AG04450 (cell line): ENCODE results near the gene GDPD3. TPM values are rescaled to one million over a fixed set of nuclear protein-coding genes. Genes with fewer than 3 reads are reported as not detected.

Experiments used
- CTCF ChIA-PET: fragments of 300-600, 350-600 bp; formaldehyde crosslinking; extraction: SDS; loops from one replicate; lab custom pipeline; 2022; ENCODE audit warnings: antibody characterized with exemption, inconsistent platforms; lab: Charles Lee
- POLR2A ChIA-PET: fragments of 350-600 bp; formaldehyde crosslinking; extraction: SDS; loops from one replicate; lab custom pipeline; 2021; ENCODE audit warnings: antibody characterized with exemption, inconsistent platforms; lab: Yijun Ruan, JAX
- DNase-seq: peaks from one replicate; pipeline ENCODE4 v3.0.0-alpha.2; 2011; ENCODE audit warnings: low read depth, low spot score
- H3K27ac ChIP-seq: one replicate; pipeline ENCODE4 v1.5.1; 2012; ENCODE audit warnings: low read depth, low read length, control low read depth
- H3K27me3 ChIP-seq: one replicate; pipeline ENCODE4 v1.6.0; 2012; ENCODE audit warnings: low read length; ENCODE audit not compliant: control insufficient read depth, insufficient read depth
- H3K4me3 ChIP-seq: 2 replicates; pipeline ENCODE4 v1.5.1; 2011; ENCODE audit warnings: mild to moderate bottlenecking, low read depth, low read length, control low read depth
- H3K9me3 ChIP-seq: 2 replicates; pipeline ENCODE4 v1.5.1; 2012; ENCODE audit warnings: low read length; ENCODE audit not compliant: control insufficient read depth, insufficient read depth
- CTCF ChIP-seq: IDR thresholded peaks from 2 replicates; pipeline ENCODE4 v1.5.1; 2011; ENCODE audit warnings: low read depth, low read length, control low read depth, inconsistent platforms
- polyA plus RNA-seq: library from polyadenylated mRNA; depleted of rRNA; stranded (reverse); fragments of >200 nt; gene quantifications from 2 replicates; pipeline ENCODE4 v1.2.3, GENCODE V29; 2011

GDPD3 gene
- polyA plus RNA-seq, 1 experiment = 1.9 TPM

GRCh38 chr16:30092373-30093010 is 20.8 kb downstream of the GDPD3 start:
- ChIA-PET POLR2A (interaction anchor here (0.7 to 3.9 kb wide), 2 partner anchors 26 to 88 kb away, joined by 3 to 26 read pairs; partner anchors contain the start of gene ALDOA), CTCF (interaction anchor here (0.6 to 1.9 kb wide), 20 partner anchors 8 to 580 kb away, joined by 3 to 19 read pairs (median 4); partner anchors contain the start of genes SEPHS2 and ZNF771)
- no peak for DNase-seq
- H3K27me3 ChIP-seq = no peaks in the 10 kb centered on the region
- peak overlapping the region; percentile 52 for H3K4me3 ChIP-seq
- TF ChIP-seq CTCF = peak; percentile 62
- peaks cover 12% of the 10 kb centered on the region for H3K9me3 ChIP-seq
- peak overlapping the region; percentile 47 for H3K27ac ChIP-seq

- POLR2A ChIA-PET = interaction anchor here (0.7 to 3.9 kb wide), 5 partner anchors 15 to 326 kb away, joined by 3 to 26 read pairs (median 3); partner anchors contain the start of gene ALDOA
- DNase-seq = peak; percentile 54
- Histone ChIP-seq H3K4me3 (peak within 1 kb of the TSS; percentile 56), H3K9me3 (peaks cover 4% of the 10 kb centered on the region), H3K27me3 (no peaks in the 10 kb centered on the region), H3K27ac (peak within 1 kb of the TSS; percentile 47)
- TF ChIP-seq CTCF = peak; percentile 74
- CTCF ChIA-PET = interaction anchor here (0.6 to 1.9 kb wide), 21 partner anchors 8 to 602 kb away, joined by 3 to 19 read pairs (median 4); partner anchors contain the start of genes SEPHS2 and ZNF771
Measured at GRCh38 chr16:30091474-30092372, 21.6 kb downstream of the GDPD3 start, which contains the start of gene TBX6. TBX6 (minus strand) TSS chr16:30091924; CDS start chr16:30091193, 731 bp downstream.

- no peak for DNase-seq
- CTCF ChIA-PET = interaction anchor here (0.8 to 1.9 kb wide), 7 partner anchors 9 to 603 kb away, joined by 3 to 19 read pairs (median 7); partner anchors contain the start of gene ZNF771
- POLR2A ChIA-PET = interaction anchor here (0.7 to 3.9 kb wide), 5 partner anchors 10 to 327 kb away, joined by 3 to 26 read pairs (median 4); partner anchors contain the start of gene ALDOA
- Histone ChIP-seq H3K4me3 (no peak overlapping the region), H3K9me3 (no peaks in the 10 kb centered on the region; the same call in 1 of the 2 replicates), H3K27me3 (no peaks in the 10 kb centered on the region), H3K27ac (no peak overlapping the region)
- no peak for TF ChIP-seq CTCF
Measured at GRCh38 chr16:30090610-30091331, 22.6 kb downstream of the GDPD3 start.

GRCh38 chr16:30088832-30089624 is 24.3 kb downstream of the GDPD3 start:
- ChIA-PET CTCF (interaction anchor here (0.6 kb wide), 1 partner anchor 58 kb away, joined by 5 read pairs; the partner anchor contains the start of gene TLCD3B), POLR2A (interaction anchor here (0.9 kb wide), 1 partner anchor 17 kb away, joined by 3 read pairs; no protein-coding TSS in a partner anchor)
- no peaks in the 10 kb centered on the region; the same call in 1 of the 2 replicates for H3K9me3 ChIP-seq
- no peak overlapping the region for H3K27ac ChIP-seq
- H3K27me3 ChIP-seq = no peaks in the 10 kb centered on the region
- no peak for DNase-seq
- no peak overlapping the region for H3K4me3 ChIP-seq
- TF ChIP-seq CTCF = no peak
